ENCODE data around the gene C6orf47.

Gene C6orf47

GRCh38 chr6:31636698-31637596 is 23.6 kb downstream of the C6orf47 start:
- no peak for DNase-seq (ENCODE audit: low read depth in 2 of 2)

DNA sequence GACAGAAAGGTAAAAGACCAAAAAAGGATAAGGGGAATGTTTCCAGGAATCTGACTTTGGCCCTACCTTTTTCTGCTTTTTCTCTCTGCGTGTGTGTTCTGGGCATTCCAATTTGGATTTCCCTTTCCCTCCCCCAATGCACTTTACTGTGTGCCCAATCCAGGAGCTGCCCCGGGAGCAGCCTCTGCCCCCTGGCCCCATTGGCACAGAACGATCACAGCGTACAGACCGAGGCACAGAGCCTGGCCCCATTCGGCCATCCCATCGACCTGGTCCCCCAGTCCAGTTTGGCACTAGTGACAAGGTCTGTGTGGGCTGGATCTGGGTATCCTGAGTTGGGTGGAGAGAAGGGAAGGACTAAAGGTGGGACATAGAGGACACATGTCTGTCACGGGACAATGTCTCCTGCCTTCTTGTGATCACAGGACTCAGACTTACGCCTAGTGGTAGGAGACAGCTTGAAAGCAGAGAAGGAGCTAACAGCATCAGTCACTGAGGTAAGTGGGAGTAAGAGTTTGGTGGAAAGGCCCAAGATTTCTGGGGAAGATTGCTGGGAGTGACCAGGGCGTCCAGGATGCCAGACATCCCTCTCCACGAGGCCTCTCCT is 25.5 kb downstream of the C6orf47 start:
- DNase-seq (ENCODE audit: low read depth in 2 of 2) = no peak

- DNase-seq (ENCODE audit: low read depth in 2 of 2) = no peak
Measured at GRCh38 chr6:31634131-31634530, 26.4 kb downstream of the C6orf47 start.

DNA sequence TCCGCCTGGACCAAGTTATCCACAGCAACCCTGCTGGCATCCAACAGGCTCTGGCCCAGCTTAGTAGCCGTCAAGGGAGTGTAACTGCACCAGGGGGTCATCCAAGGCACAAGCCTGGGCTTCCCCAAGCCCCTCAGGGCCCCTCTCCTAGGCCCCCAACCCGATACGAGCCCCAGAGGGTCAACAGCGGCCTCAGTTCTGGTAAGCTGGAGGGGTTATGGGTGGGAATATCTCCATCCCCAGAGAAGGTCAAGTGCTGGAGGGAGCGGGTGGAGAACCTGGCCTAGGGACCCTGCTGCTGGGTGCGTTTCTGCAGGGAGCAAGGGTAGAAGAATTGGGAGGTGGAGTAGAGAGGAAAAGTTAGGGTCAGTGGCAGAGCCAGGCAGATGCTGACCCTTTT is 27.1 kb downstream of the C6orf47 start:
- no peak for DNase-seq (ENCODE audit: low read depth in 2 of 2)

- no peak for DNase-seq (ENCODE audit: low read depth in 2 of 2)
Measured at GRCh38 chr6:31632279-31632946, 28.2 kb downstream of the C6orf47 start.

GRCh38 chr6:31631681-31632278 is 28.8 kb downstream of the C6orf47 start:
- DNase-seq (ENCODE audit: low read depth in 2 of 2) = no peak

DNA sequence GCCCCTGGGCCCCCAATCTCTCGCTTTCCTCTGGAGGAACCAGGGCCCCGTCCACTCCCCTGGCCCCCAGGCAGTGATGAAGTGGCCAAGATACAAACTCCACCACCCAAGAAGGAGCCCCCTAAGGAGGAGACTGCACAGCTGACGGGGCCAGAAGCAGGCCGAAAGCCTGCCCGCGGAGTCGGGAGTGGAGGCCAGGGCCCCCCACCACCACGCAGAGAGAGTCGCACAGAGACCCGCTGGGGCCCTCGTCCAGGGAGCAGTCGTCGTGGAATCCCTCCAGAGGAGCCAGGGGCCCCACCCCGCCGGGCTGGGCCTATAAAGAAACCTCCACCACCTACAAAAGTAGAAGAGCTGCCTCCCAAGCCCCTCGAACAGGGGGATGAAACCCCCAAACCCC is 29.4 kb downstream of the C6orf47 start:
- no peak for DNase-seq (ENCODE audit: low read depth in 2 of 2)

DNA sequence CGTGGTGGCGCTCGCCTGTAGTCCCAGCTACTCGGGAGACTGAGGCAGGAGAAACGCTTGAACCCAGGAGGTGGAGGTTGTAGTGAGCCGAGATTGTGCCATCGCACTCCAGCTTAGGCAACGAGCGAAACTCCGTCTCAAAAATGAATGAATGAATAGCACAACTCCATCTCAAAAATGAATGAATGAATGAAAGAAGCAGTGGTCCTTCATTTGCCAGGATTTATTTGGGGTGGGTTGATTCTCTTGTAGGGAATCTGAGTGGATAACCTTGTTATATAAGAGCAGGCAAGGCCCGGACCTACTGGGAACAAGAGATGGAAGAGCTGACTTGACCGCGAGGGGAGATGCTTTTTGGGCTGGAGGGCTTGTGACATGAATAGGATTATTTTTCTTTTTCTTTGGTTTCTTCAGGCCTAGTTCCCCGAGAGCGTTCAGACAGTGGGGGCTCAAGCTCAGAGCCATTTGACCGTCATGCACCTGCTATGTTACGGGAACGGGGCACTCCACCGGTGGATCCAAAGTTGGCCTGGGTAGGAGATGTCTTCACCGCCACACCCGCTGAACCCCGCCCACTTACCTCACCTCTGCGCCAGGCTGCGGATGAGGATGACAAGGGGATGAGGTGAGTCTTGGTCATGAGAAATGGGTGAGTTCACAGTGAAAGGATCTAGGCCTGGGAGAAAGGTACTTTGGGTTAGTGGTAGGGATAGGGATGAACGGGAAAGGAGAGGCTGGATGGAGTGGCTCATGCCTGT is 30.2 kb downstream of the C6orf47 start:
- DNase-seq (ENCODE audit: low read depth in 2 of 2) = no peak

GRCh38 chr6:31629014-31629413 is 31.6 kb downstream of the C6orf47 start:
- DNase-seq (ENCODE audit: low read depth in 2 of 2) = no peak

- DNase-seq (ENCODE audit: low read depth in 2 of 2) = no peak
Measured at GRCh38 chr6:31627690-31628287, 32.8 kb downstream of the C6orf47 start.

- DNase-seq (ENCODE audit: low read depth in 2 of 2) = no peak
Measured at GRCh38 chr6:31626952-31627351, 33.6 kb downstream of the C6orf47 start.

GRCh38 chr6:31624070-31624469 is 36.5 kb downstream of the C6orf47 start:
- no peak for DNase-seq (ENCODE audit: low read depth in 2 of 2)

DNA sequence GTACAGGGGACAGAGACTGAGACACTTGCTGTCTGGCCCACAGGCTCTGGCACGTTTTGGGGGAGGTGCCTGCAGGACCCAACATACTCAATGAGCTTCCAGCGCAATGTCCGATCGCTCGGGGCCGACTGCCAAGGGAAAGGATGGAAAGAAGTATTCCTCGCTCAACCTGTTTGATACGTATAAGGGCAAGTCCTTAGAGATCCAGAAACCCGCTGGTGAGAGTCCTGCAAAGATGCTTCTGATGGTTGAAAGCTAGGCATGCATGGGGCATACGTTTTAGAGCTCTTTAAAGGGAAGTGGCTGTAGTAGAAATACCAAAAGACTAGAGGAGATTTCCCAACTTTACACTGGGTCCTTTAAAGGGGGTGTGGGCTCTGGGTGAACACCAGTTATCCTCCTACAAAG is 37.9 kb downstream of the C6orf47 start:
- DNase-seq (ENCODE audit: low read depth in 2 of 2) = no peak

GRCh38 chr6:31621991-31622390 is 38.6 kb downstream of the C6orf47 start:
- no peak for DNase-seq (ENCODE audit: low read depth in 2 of 2)

GRCh38 chr6:31621320-31621939 is 39.1 kb downstream of the C6orf47 start:
- DNase-seq (ENCODE audit: low read depth in 2 of 2) = no peak

GRCh38 chr6:31620586-31621319 is 39.8 kb downstream of the C6orf47 start, which contains the start of gene PRRC2A:
Gene PRRC2A, plus strand, starts transcription at chr6:31620715. Its CDS starts 2,075 bp downstream, at chr6:31622790.
- peak in 1 of 2 donors; percentile 89 for DNase-seq (ENCODE audit: low read depth in 2 of 2)

- peak; percentile 93 to 94 for DNase-seq (ENCODE audit: low read depth in 2 of 2)
Measured at GRCh38 chr6:31619805-31620585, 40.6 kb downstream of the C6orf47 start.

DNA sequence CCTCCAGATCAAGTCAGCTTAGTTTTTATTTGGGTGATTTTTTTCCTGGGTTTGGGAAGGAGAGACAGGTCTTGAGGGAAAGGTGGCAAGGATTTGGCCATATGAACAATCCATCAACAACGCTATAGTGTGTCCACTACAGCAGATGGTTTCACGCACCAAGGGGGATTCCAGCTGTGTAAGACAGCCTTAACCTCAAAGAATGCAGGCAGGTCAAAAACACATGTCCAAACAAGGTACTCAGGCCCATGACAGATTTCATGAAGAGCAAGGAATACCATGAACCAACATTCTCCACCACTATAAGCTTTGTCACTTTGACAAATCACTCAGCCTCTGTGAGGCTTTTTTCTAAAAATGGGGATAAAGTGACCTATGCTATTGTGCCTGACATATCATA is 43.6 kb downstream of the C6orf47 start:
- no peak for DNase-seq (ENCODE audit: low read depth in 2 of 2)

DNA sequence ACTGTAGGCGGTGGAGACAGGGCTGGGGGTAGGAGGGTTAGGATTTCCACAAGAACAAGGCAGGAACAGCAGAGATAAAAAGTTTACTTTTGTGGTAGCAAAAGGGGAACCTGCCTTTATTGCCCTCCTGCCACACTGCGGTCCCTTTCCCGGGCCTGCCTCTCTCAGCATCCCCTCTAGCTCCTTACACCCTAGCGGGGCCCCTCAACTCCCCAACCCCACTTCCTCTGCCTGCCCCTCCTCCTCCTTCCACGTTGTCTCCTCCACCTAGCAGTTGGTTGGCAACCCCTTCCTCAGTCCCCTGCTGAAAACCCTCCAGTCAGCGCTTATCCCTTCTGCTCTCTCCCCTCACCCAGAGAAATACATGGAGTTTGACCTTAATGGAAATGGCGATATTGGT is 44.8 kb downstream of the C6orf47 start:
- no peak for DNase-seq (ENCODE audit: low read depth in 2 of 2)
